ENCODE results near the gene C5AR2. TPM values are rescaled to one million over a fixed set of nuclear protein-coding genes. Genes with fewer than 3 reads are reported as not detected.
"Not testable (repeated sequence)": the region's sequence is repeated elsewhere in the genome, so short reads cannot be mapped to it uniquely, and the experiment has no call there.

C5AR2 gene
- polyA plus RNA-seq, 1 donor: 0.47 TPM

DNA sequence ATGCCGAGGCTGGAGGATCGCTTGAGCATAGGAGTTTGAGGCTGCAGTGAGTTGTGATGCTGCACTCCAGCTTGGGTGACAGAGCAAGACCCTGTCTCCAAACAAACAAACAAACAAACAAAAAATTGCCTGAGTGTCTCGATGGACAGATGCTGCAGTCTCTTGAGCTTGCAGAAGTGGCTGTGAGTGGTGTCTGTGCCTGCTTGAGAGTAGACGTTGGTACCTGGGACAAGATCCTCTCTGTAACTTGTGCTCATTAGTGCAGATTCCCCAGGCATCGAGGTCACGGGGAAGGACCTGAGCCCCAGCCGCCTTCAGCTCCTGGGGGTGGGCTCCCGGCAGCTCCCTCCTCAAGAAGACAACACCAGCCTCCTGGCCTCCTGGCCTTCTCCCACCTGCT lies 8.6 kb upstream of the C5AR2 start:
- no peak for DNase-seq (ENCODE audit: low read depth)

GRCh38 chr19:47323872-47324271 lies 8.1 kb upstream of the C5AR2 start:
- no peak for DNase-seq (ENCODE audit: low read depth)

- no peak for DNase-seq (ENCODE audit: low read depth)
These were observed 7.5 kb upstream of the C5AR2 start for GRCh38 chr19:47324502-47324901.

GRCh38 chr19:47330466-47330869 lies 1.5 kb upstream of the C5AR2 start:
- DNase-seq (ENCODE audit: low read depth): no peak

GRCh38 chr19:47331490-47331889 lies 485 bp upstream of the C5AR2 start:
- no peak for DNase-seq (ENCODE audit: low read depth)

DNA sequence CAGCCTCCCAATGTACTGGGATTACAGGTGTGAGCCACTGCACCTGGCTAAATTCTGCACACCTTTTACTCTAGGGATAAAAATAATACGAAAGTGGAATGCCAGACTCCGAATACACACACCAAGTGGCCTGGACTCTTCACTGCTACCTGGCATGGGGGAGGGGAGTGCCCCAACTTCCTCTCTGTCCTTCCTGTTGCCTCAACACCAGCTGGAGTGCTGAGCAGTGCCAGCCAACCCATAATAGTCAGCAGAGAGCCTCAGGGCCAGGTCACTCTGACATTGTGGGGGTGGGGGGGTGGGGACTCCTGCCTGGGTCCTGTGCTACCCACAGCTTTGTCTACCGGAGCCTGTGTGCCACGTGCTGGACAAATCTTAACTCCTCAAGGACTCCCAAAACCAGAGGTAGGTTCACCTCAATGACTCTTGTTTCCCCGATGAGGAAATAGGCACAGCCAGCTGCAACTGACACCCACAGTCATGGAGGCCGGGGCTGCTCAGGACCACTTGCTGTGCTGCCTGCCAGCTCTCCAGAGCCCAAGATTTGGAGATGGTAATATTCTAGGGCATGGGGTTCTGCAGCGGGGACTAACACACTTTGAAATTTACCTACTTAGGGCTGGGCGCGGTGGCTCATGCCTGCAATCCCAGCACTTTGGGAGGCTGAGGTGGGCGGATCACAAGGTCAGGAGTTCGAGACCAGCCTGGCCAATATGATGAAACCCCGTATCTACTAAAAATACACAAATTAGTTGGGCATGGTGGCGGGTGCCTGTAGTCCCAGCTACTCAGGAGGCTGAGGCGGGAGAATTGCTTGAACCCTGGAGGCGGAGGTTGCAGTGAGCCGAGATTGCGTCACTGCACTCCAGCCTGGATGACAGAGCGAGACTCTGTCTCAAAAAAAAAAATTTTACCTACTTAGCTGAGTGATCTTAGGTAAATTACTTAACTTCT lies 5.1 kb downstream of the C5AR2 start:
- DNase-seq (ENCODE audit: low read depth): not testable (repeated sequence)

DNA sequence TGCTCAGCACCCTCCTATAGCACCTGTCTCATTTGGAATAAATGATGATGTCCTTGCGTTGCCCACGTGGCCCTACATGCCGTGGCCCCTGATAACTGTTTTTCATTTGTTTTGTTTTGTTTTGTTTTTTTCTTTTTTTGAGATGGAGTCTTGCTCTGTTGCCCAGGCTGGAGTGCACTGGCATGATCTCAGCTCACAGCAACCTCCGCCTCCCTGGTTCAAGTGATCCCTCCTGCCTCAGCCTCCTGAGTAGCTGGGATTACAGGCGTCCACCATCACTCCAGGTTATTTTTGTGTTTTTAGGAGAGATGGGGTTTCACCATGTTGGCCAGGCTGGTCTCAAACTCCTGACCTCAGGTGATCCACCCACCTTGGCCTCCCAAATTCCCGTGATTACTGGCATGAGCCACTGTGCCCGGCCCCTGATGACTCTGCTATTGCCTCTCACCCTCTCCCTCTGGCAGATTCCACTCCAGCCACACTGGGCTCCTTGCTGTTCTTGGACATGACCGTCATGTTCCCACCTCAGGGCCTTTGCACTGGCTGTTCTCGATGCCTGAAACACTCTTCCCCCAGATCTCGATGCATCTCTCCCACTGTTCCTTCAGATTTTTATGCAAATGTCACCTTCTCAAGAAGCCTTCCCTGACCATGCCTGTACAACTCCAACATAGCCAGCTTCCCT lies 7.4 kb downstream of the C5AR2 start:
- no peak for DNase-seq (ENCODE audit: low read depth)

GRCh38 chr19:47340477-47341208 lies 8.7 kb downstream of the C5AR2 start:
- DNase-seq (ENCODE audit: low read depth): no peak

- DNase-seq (ENCODE audit: low read depth): no peak
These were observed 9.8 kb downstream of the C5AR2 start for GRCh38 chr19:47341734-47342133.

GRCh38 chr19:47343194-47343802 lies 11.3 kb downstream of the C5AR2 start:
- no peak for DNase-seq (ENCODE audit: low read depth)

- DNase-seq (ENCODE audit: low read depth): no peak
These were observed 12.4 kb downstream of the C5AR2 start for GRCh38 chr19:47344425-47344824.

- DNase-seq (ENCODE audit: low read depth): not testable (repeated sequence)
These were observed 14.0 kb downstream of the C5AR2 start for GRCh38 chr19:47346024-47346423.

GRCh38 chr19:47348819-47349795 lies 17.1 kb downstream of the C5AR2 start, which contains the start of gene DHX34:
Gene DHX34, plus strand, starts transcription at chr19:47349315. Its CDS starts 3,716 bp downstream, at chr19:47353031.
- DNase-seq (ENCODE audit: low read depth): peak; percentile 94

DNA sequence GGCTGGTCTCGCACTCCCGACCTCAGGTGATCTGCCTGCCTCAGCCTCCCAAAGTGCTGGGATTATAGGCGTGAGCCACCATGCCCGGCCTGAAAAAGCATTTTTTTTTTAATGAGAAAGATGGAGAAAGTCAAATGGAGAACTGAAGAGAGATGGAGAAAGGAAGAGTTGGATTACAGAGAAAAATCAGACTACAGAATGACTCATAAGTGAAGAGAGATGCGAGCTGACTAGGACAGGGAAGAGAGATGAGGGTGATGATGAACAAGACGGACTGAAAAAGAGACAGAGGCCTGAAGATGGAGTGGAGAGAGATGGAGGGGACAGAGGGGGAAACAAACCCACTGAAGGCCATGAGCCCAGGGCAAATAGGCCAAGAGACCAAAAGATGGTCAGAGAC lies 18.7 kb downstream of the C5AR2 start:
- no peak for DNase-seq (ENCODE audit: low read depth)

- no peak for DNase-seq (ENCODE audit: low read depth)
These were observed 19.6 kb downstream of the C5AR2 start for GRCh38 chr19:47351548-47351947.

- no peak for DNase-seq (ENCODE audit: low read depth)
These were observed 20.1 kb downstream of the C5AR2 start for GRCh38 chr19:47352095-47352494.

- no peak for DNase-seq (ENCODE audit: low read depth)
These were observed 21.3 kb downstream of the C5AR2 start for GRCh38 chr19:47353307-47353712.

DNA sequence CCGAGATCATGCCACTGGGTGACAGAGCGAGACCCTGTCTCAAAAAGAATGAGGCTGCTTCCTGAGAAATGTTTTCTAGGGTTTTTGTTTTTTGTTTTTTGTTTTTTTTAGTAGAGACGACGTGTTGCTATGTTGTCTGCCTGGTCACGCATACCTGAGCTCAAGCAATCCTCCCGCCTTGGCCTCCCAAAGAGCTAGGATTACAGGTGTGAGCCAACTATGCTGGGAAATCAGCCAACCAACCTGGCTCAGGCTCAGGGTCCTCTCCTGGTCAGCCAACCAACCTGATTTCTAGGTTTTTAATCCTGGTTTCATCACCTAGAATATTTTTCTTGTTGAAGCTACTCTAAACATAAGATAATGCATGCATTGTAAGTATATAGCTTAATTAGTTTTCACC lies 24.9 kb downstream of the C5AR2 start:
- no peak for DNase-seq (ENCODE audit: low read depth)

GRCh38 chr19:47357788-47358680 lies 26.1 kb downstream of the C5AR2 start:
- DNase-seq (ENCODE audit: low read depth): no peak
